ENCODE measurements around the gene KLHL29.

- TF ChIP-seq CTCF (conservative IDR thresholded peaks at IDR 0.05) (no peak), ZFX (IDR thresholded peaks at IDR 0.05) (no peak)
These were observed 254.5 kb downstream of the KLHL29 start for GRCh38 chr2:23639406-23639982.
